A549 (cell line): ENCODE measurements around the gene PRAME. TPM values are rescaled to one million over a fixed set of nuclear protein-coding genes. Genes with fewer than 3 reads are reported as not detected.
A peak's percentile ranks its signal among the peaks of the same experiment; 100 is the strongest.

ENCODE experiments used
- ATAC-seq, 2 experiments: fragments of 200-7000 bp in 1 of 2; fragments of >200 bp in 1 of 2; cut with Nextera tagmentation in 1 of 2; cut with Tn5 transposase in 1 of 2; 3 replicates each; pipeline versions ENCODE4 v1.8.0 to v1.9.1; 2018 to 2020; ENCODE audit warnings: mild to moderate bottlenecking in 1 of 2, moderate library complexity in 1 of 2
- CTCF ChIA-PET: fragments of 300-600 bp; sonication (Branson Sonifier 250); formaldehyde crosslinking; extraction: SDS; loops from one replicate; lab custom pipeline; 2021; ENCODE audit warnings: antibody characterized with exemption, inconsistent platforms; lab: Yijun Ruan, JAX
- POLR2A ChIA-PET: fragments of 350-600 bp; formaldehyde crosslinking; extraction: SDS; loops from one replicate; lab custom pipeline; 2021; ENCODE audit warnings: antibody characterized with exemption, inconsistent platforms; lab: Yijun Ruan, JAX
- DNase-seq, 2 experiments: peaks; one replicate each; pipeline versions ENCODE4 v3.0.0 to v3.0.0-alpha.2; 2011 to 2016; ENCODE audit warnings: low read depth in 1 of 2, low spot score in 1 of 2
- FAIRE-seq: peaks from 2 replicates; lab custom pipeline; 2011; peaks lifted over from hg19 to GRCh38; lab: Jason Lieb, UNC
- H3K27ac ChIP-seq, 2 experiments: fragments of >200 bp; sonication (Bioruptor Twin); formaldehyde crosslinking; 3 replicates each; pipeline ENCODE4 v1.5.1; 2016 to 2017
- H3K4me1 ChIP-seq: fragments of >200 bp; sonication (Bioruptor Twin); formaldehyde crosslinking; 3 replicates; pipeline ENCODE4 v1.6.1; 2016
- H3K4me2 ChIP-seq: fragments of >200 bp; sonication (Bioruptor Twin); formaldehyde crosslinking; 3 replicates; pipeline ENCODE4 v1.6.1; 2016
- H3K4me3 ChIP-seq: fragments of >200 bp; sonication (Bioruptor Twin); formaldehyde crosslinking; 3 replicates; pipeline ENCODE4 v1.5.1; 2016
- H3K9me3 ChIP-seq: fragments of >200 bp; sonication (Bioruptor Twin); formaldehyde crosslinking; 3 replicates; pipeline ENCODE4 v1.6.1; 2016
- BHLHE40 ChIP-seq: IDR thresholded peaks from 2 replicates; pipeline ENCODE4 v1.6.1; 2012; ENCODE audit warnings: low read depth, low read length, inconsistent platforms
- CBX8 ChIP-seq: fragments of 200-600 bp; sonication (generic); IDR thresholded peaks from 2 replicates; pipeline ENCODE4 v1.6.1; 2016
- CEBPB ChIP-seq, 2 experiments: fragments of >200 bp in 1 of 2; sonication (Bioruptor Twin) in 1 of 2; formaldehyde crosslinking in 1 of 2; IDR thresholded peaks; 2 replicates each; pipeline ENCODE4 v1.6.1; 2012 to 2016
- CHD4 ChIP-seq: fragments of 200-600 bp; sonication (generic); IDR thresholded peaks from 2 replicates; pipeline ENCODE4 v1.6.1; 2016; ENCODE audit warnings: antibody characterized with exemption, mild to moderate bottlenecking, borderline replicate concordance
- CTCF ChIP-seq: fragments of >200 bp; sonication (Bioruptor Twin); formaldehyde crosslinking; IDR thresholded peaks from 3 replicates; pipeline ENCODE4 v1.5.1; 2016
- EHF ChIP-seq: fragments of 250-450 bp; sonication (Bioruptor Pico); IDR thresholded peaks from 2 replicates; pipeline ENCODE4 v1.5.0; 2020; ENCODE audit warnings: mild to moderate bottlenecking
- ELK1 ChIP-seq: fragments of 150-350 bp; IDR thresholded peaks from 2 replicates; pipeline ENCODE4 v1.6.1; 2014; ENCODE audit warnings: low read depth, mild to moderate bottlenecking, low read length
- ESRRA ChIP-seq: fragments of 150-350 bp; IDR thresholded peaks from 2 replicates; pipeline ENCODE4 v1.6.1; 2014; ENCODE audit warnings: mild to moderate bottlenecking, low read length, borderline replicate concordance
- FOXS1 ChIP-seq: fragments of 250-450 bp; sonication (Bioruptor Pico); IDR thresholded peaks from 2 replicates; pipeline ENCODE4 v1.5.0; 2020; ENCODE audit warnings: mild to moderate bottlenecking, moderate library complexity
- HMGXB4 ChIP-seq: fragments of 250-450 bp; sonication (Bioruptor Pico); IDR thresholded peaks from 2 replicates; pipeline ENCODE4 v1.5.0; 2021; ENCODE audit warnings: mild to moderate bottlenecking, moderate library complexity, borderline replicate concordance
- JUN ChIP-seq, 2 experiments: fragments of >200 bp; sonication (Bioruptor Twin); formaldehyde crosslinking; IDR thresholded peaks; 2 replicates in 1 of 2; 3 replicates in 1 of 2; pipeline ENCODE4 v1.6.1; 2016 to 2017
- JUNB ChIP-seq: fragments of >200 bp; sonication (Bioruptor Twin); formaldehyde crosslinking; IDR thresholded peaks from 2 replicates; pipeline ENCODE4 v1.6.1; 2016
- KDM5A ChIP-seq: fragments of 200-600 bp; sonication (generic); IDR thresholded peaks from 2 replicates; pipeline ENCODE4 v1.6.1; 2016; ENCODE audit warnings: antibody characterized with exemption, mild to moderate bottlenecking
- MAX ChIP-seq: IDR thresholded peaks from 2 replicates; pipeline ENCODE4 v1.6.1; 2012
- NPAS2 ChIP-seq: fragments of 250-450 bp; sonication (Bioruptor Pico); IDR thresholded peaks from 2 replicates; pipeline ENCODE4 v1.8.0; 2022; ENCODE audit warnings: mild to moderate bottlenecking, moderate library complexity, borderline replicate concordance
- NR3C1 ChIP-seq: fragments of >200 bp; sonication (Bioruptor Twin); formaldehyde crosslinking; IDR thresholded peaks from 3 replicates; pipeline ENCODE4 v1.6.1; 2017
- PBX3 ChIP-seq: IDR thresholded peaks from 2 replicates; pipeline ENCODE4 v1.6.1; 2012
- RAD21 ChIP-seq, 2 experiments: fragments of >200 bp in 1 of 2; sonication (Bioruptor Twin) in 1 of 2; formaldehyde crosslinking in 1 of 2; IDR thresholded peaks in 1 of 2; conservative IDR thresholded peaks in 1 of 2; 2 replicates in 1 of 2; 3 replicates in 1 of 2; pipeline ENCODE4 v1.6.1; 2012 to 2018; ENCODE audit warnings: inconsistent platforms in 1 of 2
- RARB ChIP-seq: fragments of 250-450 bp; sonication (Bioruptor Pico); IDR thresholded peaks from 2 replicates; pipeline ENCODE4 v1.8.0; 2021; ENCODE audit warnings: mild to moderate bottlenecking, moderate library complexity
- RCOR1 ChIP-seq: fragments of 150-350 bp; IDR thresholded peaks from 2 replicates; pipeline ENCODE4 v1.6.1; 2014; ENCODE audit warnings: antibody characterized with exemption, low read length, low read depth
- REST ChIP-seq: fragments of 200-600 bp; sonication (generic); IDR thresholded peaks from 2 replicates; pipeline ENCODE4 v1.6.1; 2016; ENCODE audit warnings: antibody characterized with exemption, mild to moderate bottlenecking, moderate library complexity
- SMC3 ChIP-seq: fragments of >200 bp; sonication (Bioruptor Twin); formaldehyde crosslinking; IDR thresholded peaks from 3 replicates; pipeline ENCODE4 v1.6.1; 2018; ENCODE audit warnings: inconsistent platforms
- TFCP2L1 ChIP-seq: fragments of 250-450 bp; sonication (Bioruptor Pico); IDR thresholded peaks from 2 replicates; pipeline ENCODE4 v1.5.0; 2021; ENCODE audit warnings: mild to moderate bottlenecking
- USF2 ChIP-seq: fragments of 450-650 bp; IDR thresholded peaks from 2 replicates; pipeline ENCODE4 v1.6.1; 2014; ENCODE audit warnings: antibody characterized with exemption
- ZNF302 ChIP-seq: fragments of 250-450 bp; sonication (Bioruptor Pico); IDR thresholded peaks from 2 replicates; pipeline ENCODE4 v1.9.0; 2021; ENCODE audit warnings: inconsistent platforms, mild to moderate bottlenecking, moderate library complexity
- WGBS: methylation state at CpG from one replicate; pipeline ENCODE4 v1.1.6; 2017; ENCODE audit errors: missing lambda C conversion rate; 5-methylcytosine and 5-hydroxymethylcytosine counted together
- polyA plus RNA-seq, 4 experiments: library from polyadenylated mRNA; depleted of rRNA in 3 of 4; stranded (reverse); fragments of >200 nt; fragmentation: RNase III in 1 of 4; extraction: RNeasy Plus Mini Kit Qiagen cat#74134 plus additional on column Dnase treatment in 1 of 4; gene quantifications; 2 replicates in 3 of 4; 3 replicates in 1 of 4; pipeline ENCODE4 v1.2.3, GENCODE V29; 2011 to 2017

Gene PRAME
- polyA plus RNA-seq, 2 of the 4 experiments (the other 2 are of a cell fraction), result 130 to 173 TPM

- H3K9me3 ChIP-seq, result no peaks in the 10 kb centered on the region
- TF ChIP-seq TFCP2L1 (no peak), KDM5A (no peak), MAX (no peak), ELK1 (no peak), RAD21 (conservative IDR thresholded peaks at IDR 0.05 in 1 of 2, IDR thresholded peaks at IDR 0.05 in 1 of 2) (no peak), CEBPB (IDR thresholded peaks at IDR 0.05) (no peak), EHF (no peak), RARB (CRISPR knock-in tag) (no peak), HMGXB4 (CRISPR knock-in tag) (no peak), BHLHE40 (no peak), SMC3 (no peak), JUN (IDR thresholded peaks at IDR 0.05) (no peak), CBX8 (no peak), ZNF302 (CRISPR knock-in tag) (no peak), USF2 (no peak)
- FAIRE-seq, result no peak
- no peak overlapping the region for H3K27ac ChIP-seq
- ChIA-PET POLR2A (interaction anchor here (1.0 kb wide), 1 partner anchor 57 kb away, joined by 3 read pairs; the partner anchor contains the start of gene ZNF280A), CTCF (interaction anchor here (0.6 to 2.8 kb wide), 28 partner anchors 9 to 380 kb away, joined by 3 to 41 read pairs (median 4); partner anchors contain the start of gene PRAME)
- ATAC-seq, result no peak
- no peaks in the 10 kb centered on the region for H3K4me1 ChIP-seq
- H3K4me3 ChIP-seq, result no peak overlapping the region
- 72% methylated on average over 5 of the region's 5 CpGs for WGBS
- no peak overlapping the region for H3K4me2 ChIP-seq
- no peak for DNase-seq
Observed at GRCh38 chr22:22576989-22577427, 17.9 kb upstream of the PRAME start.

- POLR2A ChIA-PET, result interaction anchor here (1.0 kb wide), 1 partner anchor 56 kb away, joined by 3 read pairs; the partner anchor contains the start of gene ZNF280A
- ATAC-seq (peak; percentile 95 to 99), FAIRE-seq (no peak), DNase-seq (peak; percentile 48 to 55)
- Histone ChIP-seq H3K4me3 (no peak overlapping the region), H3K4me2 (no peak overlapping the region), H3K27ac (no peak overlapping the region), H3K9me3 (no peaks in the 10 kb centered on the region), H3K4me1 (no peaks in the 10 kb centered on the region)
- WGBS, result 32% methylated on average over 8 of the region's 8 CpGs
- CTCF ChIA-PET, result interaction anchor here (0.6 to 2.8 kb wide), 31 partner anchors 9 to 562 kb away, joined by 3 to 41 read pairs (median 4); partner anchors contain the start of gene PRAME
- TF ChIP-seq ESRRA, result no peak
- TF ChIP-seq CTCF, result peak; percentile 55
- no peak for TF ChIP-seq CHD4
- TF ChIP-seq JUNB, result no peak
- TF ChIP-seq PBX3, result no peak
- TF ChIP-seq NR3C1, result no peak
- TF ChIP-seq REST, result no peak
- no peak for TF ChIP-seq FOXS1 (CRISPR knock-in tag)
- TF ChIP-seq RCOR1, result no peak
- TF ChIP-seq TFCP2L1, result no peak
- no peak for TF ChIP-seq NPAS2 (CRISPR knock-in tag)
- TF ChIP-seq BHLHE40, result no peak
Observed at GRCh38 chr22:22576244-22576988, 17.4 kb upstream of the PRAME start.
